ENCODE data around the gene GATAD2B.
"Not testable (repeated sequence)": the region's sequence is repeated elsewhere in the genome, so short reads cannot be mapped to it uniquely, and the experiment has no call there.

Gene GATAD2B

DNA sequence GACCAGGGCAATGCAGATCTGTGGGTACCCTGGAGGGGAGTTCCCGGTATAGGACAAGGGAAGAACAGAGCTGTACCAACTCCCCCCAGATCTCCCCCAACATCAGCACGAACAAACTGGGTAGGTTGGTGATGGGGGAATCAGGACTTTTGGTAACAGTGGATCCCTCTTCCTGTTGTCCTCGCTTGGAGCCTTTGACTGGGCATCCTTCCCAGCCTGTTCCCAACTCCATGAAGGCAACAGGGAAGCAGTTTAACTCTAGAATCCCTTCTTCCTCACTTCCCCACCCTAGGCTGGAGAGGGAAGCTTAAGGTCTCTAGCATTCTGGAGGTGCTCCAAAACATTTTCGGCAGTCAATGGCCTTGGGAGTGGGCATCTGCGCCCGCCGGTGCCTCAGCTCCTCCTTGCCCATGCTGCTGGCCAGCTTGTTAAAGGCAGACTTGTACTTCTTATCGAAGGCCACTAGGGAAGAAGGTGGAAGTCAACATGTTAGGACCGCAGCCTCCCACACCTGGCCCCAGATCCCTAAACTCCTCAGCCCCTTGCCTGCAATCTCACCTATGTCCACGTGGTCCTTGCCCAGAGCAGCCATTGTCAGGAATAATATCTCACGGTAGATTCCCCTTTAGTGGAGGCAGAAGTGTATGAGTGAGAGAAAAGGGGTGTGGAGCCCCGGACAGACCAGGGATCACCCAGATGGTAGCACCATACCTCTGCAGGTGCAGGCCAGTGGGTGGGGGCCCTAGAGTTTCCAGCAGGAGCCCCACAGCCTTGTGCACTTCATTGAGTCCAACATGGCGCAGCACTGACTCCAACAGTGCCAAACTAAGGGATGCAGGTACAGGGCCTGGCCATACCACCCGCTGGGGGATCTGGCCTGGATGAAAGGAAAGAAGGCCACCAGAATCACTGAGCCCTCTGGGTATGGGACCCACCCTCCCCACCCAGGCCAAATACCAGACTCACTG is 7.5 kb upstream of the GATAD2B start:
- no peak for DNase-seq (ENCODE audit: low read depth)

DNA sequence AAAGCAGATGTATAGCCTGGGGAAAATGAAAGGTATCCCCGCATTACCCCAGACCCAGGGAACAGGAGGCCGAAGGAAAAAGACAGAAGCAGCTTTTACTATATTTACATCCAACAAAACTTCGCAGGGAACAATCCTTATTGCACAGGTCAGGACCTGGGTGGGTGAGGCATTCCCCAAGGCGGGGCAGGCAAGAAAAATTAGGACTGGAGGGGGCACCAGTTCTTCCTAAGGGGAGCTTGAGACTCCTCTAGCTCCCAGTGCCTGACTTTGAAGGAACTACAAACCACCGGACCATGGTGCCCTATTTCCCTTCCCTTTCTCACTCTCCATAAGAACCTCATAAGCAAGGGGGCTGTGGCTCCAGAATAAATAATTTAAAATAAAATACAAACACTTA is 6.7 kb upstream of the GATAD2B start:
- no peak for DNase-seq (ENCODE audit: low read depth)

DNA sequence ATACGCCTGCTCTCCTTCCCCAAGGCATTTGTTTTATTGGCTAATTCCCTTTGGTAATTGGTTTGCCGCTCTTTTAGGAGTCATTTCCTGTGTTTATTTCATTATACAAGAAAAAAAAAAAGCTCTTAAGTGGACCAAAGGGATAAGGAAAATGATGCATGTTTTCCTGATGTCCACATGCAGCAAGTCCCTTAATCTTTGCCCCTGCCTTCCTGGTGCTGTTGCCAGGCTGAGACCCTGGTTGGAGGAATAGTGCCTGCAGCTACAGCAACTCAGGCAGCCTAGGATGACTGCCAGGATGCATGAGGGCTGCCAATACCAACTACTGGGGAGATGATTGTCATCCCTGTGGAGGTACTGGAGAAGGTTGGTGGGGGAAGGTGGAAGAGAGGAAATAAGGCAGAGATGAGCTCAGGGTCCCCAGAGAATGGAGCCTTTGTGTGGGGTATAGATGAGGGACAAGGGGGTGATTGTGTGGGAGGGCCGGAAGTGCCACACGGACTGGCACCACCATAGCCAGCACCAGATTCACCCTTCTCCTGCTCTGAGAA is 6.1 kb upstream of the GATAD2B start:
- no peak for DNase-seq (ENCODE audit: low read depth)

DNA sequence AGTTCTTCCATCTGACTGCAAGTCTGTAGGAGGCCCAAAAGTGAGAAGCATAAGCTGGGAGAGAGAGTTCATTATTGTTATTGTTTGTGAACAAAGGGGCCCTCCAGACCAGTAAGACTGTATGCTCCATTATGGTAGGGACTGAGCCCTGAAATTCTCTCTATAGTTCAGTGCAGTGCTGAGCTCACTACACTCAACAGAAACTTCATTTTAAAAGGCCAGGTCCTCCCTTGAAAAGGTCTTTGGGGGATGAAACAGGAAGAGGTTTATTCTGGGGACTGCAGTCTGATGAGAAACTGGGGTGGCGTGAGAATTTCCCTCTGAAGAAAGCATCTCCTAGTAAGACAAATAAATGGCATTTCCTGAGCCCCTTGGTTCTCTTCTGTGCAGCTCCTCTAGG is 5.5 kb upstream of the GATAD2B start:
- no peak for DNase-seq (ENCODE audit: low read depth)

DNA sequence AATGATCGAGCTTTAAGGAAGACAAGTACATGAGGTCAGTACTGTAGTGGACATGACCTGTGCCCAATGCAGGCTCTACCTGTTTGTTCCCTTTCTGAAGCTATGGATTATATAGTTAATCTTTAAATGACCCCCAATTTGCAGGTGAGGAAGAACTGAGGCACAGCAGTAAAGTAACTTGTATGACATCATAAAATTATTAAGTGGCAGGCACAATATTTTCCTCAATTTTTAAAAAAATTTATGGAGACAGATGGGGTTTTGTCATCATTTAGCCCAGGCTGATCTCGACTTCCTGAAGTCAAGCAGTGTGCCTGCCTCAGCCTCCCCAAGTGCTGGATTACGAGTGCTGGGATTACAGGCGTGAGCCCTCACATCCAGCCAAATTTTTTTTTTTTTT is 3.6 kb upstream of the GATAD2B start:
- DNase-seq (ENCODE audit: low read depth): no peak

DNA sequence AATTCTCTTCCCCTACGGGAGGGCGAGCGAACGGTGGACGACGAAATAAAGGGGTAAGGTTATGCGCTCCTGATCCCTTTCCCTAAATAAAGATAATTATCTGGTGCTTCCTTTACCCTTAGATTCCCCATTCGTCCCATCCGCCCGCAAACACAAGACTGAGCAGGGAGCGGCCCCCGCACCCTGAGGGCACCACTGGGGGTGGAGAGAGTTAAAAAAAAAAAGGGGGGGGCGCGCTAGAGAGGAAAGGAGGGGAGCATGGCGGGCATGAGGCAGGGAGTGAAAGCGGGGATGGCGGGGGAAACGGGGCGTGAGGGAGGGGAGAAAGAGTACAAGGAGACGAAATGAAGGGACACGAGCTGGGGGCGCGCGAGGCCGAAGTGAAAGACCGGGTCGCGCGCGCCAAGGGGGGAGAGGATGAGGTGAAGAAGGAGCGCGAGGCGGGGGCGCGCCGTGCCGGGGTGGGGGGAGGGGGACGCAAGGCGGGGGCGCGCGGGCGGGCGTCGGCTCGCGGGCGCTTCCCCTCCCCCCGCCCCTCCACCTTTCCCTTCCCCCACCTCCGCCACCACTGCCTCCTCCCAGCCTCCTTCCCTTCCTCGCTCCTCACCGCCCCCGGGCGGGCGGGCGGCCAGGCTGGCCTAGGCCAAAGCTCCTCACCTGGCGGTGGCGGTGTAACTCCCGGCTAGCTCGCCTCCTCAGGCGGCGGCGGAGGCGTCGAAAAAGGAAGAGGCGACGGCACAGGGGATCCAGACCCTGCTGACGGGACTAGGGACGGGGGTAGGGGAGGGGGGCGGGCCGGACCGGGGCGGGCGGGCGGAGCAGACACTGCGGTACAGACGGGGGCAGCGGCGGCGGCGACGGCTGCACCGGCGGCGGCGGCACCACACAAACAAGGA is 448 bp downstream of the GATAD2B start:
- DNase-seq (ENCODE audit: low read depth): no peak

DNA sequence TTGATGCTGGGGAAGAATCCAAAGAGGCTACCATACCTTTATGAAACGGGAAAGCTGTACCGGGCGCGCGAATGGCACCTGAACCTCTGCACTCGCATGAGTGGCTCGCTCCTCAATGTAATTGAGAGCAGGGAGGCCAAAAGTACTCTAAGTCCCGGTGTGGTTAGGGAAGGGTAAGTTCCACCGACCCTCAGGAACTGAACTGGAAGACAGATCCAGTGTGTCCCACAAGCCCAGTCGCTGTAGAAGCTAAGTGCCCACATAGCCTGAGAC is 1.0 kb downstream of the GATAD2B start:
- no peak for DNase-seq (ENCODE audit: low read depth)

DNA sequence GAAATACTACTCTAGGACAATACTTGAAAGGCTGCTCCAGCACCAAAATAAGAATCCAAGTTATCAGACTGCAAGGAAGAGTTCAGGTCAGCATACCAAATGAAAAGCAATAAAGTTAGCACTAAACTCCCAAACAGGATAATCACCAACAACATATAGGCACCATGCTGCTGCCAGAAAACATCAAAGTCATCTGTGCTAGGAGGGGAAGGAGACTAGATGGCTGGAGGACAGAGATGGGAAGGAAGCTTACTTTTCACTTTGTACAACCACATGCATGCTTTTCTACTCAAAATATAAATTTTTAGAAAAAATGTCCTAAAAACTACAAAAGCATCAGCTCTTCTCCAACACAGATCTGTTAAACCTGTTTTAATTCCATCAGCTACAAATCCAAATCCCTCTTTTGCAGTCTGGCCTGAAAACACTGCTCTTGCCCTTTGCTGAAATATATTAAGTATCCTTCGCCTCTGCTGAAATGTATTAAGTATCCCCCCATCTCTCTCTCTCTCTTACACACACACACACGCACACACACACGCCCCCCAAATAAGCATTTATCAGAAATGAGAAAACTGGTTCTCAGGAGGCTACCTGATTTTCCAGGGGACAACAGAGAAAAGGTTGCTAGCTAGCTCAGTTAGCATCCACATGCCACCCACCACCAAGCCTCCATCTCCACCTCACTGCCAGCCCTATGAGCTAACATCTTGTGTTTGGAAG is 1.5 kb downstream of the GATAD2B start:
- no peak for DNase-seq (ENCODE audit: low read depth)

DNA sequence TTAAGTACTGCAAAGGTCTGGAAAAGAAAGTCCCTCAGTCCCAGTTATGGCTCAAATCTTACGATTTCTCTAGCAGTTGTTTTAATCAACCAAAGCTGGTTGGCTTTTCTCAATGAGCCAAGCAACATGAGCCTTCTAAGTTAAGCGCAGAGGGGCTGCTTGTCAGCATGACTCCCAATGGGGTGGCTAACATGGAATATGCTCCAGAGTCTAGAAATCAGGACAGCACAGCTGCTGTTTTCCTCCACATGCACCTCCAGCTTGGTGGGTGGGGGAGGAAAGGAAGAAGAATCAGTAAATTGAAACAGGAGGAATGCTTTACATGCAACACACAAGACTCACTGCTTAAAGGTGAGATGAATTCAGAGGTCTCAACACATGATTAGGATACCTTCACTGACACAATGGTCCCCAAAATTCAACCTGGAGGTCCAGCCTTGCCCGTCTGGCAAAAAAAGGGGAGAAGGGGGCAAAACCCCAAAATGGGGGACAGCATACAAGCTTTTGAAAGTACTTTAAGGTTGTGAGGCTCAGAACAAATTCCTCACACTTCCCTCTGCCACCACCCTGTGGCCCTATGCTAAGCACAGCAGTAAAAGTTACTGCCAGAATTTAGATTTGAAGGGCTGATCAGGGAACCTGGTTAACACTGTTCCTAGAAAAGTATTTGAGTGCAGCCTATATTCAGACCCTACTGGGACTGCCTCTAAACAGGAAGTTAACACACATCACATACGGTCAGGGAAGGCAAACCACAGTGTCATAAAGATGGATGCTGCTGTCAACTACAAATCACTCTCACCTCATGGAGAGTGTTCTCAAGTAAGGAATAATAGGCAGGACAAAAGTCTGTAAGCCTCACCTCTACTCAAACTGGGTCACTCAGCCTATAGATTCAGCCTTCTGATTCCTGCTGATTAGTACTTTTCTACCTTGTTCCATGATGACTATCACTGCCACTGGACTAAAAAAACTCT is 2.6 kb downstream of the GATAD2B start:
- DNase-seq (ENCODE audit: low read depth): no peak

DNA sequence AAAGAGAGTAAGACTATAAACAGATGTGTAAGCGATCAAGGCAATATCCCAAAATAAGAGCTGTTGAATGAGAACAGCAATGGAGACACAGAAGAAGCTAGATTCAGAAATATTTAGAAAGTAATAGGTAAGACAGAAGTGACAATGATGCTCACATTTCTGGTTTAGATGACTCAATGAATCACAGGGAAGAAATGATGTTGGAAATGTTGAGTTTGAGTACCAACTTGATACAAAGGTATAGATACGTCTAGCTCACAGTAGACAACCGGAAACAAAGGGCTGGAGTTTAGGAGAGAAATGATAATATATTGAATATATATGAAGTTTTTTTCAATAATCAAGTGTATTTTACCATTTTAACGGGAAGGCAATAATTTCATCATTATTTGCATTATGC is 6.5 kb downstream of the GATAD2B start:
- DNase-seq (ENCODE audit: low read depth): no peak

DNA sequence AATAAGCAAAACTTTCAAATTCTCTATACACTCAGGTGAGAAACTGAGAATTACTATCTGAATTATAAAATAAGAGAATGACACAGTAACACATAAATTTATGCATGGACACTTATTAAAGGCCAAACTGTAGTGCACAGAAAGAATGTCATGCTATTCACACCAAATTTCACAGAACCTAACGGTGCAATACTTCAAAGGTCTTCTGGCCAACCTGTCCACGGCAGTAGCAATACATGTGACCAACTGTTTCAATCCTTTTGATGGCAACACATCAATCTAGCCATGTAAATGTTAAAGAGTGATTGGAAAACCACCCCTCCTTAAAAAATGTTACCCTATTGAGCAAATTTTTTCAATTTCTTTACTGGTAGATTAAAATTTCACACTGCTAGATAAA is 10.4 kb downstream of the GATAD2B start:
- DNase-seq (ENCODE audit: low read depth): no peak

DNA sequence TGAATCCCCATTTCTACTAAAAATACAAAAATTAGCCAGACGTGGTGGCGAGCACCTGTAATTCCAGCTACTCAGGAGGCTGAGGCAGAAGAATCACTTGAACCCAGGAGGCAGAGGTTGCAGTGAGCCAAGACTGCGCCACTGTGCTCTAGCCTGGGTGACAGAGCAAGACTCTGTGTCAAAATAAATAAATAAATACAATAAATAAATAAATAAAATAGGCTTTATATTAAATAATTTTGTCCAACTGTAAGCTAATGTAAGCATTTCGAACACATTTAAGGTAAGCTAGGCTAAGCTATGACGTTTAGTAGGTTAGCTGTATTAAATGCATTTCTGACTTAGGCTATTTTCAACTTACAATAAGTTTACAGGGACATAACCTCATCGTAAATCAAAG is 12.2 kb downstream of the GATAD2B start:
- DNase-seq (ENCODE audit: low read depth): not testable (repeated sequence)

DNA sequence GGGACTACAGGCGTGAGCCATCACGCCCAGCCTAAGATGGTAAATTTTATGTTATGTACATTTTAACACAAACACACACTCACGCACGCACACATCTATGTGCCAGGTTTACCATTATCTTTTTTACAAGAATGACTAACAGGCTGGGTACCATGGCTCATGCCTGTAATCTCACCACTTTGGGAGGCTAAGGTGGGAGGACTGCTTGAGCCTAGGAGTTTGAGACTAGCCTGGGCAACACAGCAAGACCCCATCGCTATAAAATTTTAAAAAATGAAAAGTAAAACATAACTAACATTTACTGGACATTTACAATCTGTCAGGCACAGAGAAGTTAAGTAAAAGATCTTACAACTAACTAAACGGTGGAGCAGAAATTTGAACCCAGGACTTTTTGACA is 14.7 kb downstream of the GATAD2B start:
- no peak for DNase-seq (ENCODE audit: low read depth)

DNA sequence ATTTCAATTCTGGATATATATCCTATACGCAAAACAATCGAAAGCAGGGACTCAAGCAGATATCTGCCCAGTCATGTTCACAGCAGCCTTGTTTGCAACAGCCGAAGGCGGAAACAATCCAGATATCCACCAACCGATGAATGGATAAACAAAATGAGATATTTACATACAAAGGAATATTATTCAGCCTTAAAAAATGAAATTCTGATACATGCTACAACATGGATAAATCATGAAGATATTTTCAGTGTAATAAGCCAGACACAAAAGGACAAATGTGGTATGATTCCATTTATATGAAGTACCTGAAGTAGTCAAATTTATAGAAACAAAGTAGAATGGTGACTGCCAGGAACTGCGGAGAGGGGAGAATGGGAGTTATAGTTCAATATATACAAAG is 15.6 kb downstream of the GATAD2B start:
- no peak for DNase-seq (ENCODE audit: low read depth)

DNA sequence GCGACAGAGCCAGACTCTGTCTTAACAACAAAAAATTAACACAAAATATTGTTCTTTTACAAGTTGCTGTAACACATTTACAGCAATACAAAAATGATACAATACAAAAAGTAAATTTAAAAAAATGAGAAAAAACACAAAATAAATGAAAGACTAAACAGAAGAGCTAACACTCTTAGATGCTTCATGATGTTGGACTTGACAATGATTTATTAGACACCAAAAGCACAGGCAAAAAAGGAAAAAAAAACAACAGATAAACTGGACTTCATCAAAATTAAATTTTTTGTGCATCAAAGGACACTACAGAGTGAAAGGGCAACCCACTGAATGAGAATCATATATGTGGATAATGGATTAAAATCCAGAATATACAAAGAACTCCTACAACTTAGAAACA is 16.4 kb downstream of the GATAD2B start:
- no peak for DNase-seq (ENCODE audit: low read depth)

DNA sequence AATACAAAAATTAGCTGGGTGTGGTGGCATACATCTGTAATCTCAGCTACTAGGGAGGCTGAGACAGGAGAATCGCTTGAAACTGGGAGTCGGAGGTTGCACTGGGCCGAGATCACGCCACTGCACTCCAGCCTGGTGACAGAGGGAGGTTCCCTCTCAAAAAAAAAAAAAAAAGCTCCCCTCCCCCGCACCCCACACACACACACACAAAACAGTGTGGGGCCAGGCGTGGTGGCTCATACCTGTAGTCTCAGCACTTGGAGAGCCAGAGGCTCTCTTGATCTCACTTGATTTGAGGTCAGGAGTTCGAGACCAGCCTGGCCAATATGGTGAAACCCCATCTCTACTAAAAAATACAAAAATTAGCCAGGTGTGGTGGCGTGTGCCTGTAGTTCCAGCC is 16.9 kb downstream of the GATAD2B start:
- DNase-seq (ENCODE audit: low read depth): not testable (repeated sequence)

DNA sequence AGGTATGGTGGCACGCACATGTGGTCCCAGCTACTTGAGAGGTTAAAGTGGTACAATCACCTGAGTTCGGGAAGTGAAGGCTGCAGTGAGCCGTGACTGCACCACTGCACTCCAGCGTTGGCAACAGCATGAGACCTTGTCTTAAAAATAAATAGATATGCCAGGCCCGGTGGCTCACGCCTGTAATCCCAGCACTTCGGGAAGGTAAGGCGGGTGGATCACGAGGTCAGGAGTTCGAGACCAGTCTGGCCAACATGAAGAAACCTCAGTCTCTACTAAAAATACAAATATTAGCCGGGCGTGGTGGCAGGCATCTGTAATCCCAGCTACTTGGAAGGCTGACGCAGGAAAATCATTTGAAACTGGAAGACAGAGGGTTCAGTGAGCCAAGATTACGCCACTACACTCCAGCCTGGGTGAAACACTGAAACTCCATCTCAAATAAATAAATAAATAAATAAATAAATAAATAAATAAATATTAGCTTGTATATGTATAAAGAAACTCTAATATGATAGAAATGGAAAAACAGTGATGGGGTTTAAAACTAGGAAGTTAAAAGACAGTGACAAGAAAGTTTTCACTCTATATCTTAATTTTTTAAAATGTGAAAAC is 18.8 kb downstream of the GATAD2B start:
- no peak for DNase-seq (ENCODE audit: low read depth)

DNA sequence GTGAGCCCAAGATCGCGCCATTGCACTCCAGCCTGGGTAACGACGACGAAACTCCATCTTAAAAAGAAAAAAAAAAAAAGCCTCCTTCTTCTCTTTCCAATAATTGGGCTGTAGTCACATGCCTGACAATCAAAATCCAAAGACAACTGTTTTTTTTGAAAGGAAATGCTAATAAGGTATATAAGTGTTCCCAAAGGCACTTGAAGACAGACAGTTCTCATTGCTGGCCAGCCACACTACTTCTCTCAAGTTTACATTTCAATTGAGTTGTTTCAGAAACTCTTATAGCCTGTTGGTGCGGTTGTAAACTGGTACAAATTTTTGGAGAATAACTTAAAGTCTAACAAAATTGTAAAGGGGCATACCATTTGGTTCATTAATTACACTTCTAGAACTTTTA is 23.3 kb downstream of the GATAD2B start:
- no peak for DNase-seq (ENCODE audit: low read depth)

DNA sequence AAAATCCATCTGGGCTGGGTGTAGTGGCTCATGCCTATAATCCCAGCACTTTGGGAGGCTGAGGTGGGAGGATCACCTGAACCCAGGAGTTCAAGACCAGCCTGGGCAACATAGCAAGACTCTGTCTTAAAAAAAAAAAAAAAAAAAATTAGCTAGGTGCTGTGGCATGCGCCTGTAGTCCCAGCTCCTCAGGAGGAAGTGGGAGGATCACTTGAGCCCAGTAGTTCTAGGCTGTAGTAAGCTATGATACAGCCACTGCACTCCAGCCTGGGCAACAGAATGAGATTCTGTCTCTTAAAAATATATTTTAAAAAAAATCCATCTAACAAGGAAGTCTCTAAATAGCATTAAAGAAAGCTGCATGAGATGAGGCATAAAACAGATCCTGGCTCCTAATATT is 26.9 kb downstream of the GATAD2B start:
- not testable (repeated sequence) for DNase-seq (ENCODE audit: low read depth)

DNA sequence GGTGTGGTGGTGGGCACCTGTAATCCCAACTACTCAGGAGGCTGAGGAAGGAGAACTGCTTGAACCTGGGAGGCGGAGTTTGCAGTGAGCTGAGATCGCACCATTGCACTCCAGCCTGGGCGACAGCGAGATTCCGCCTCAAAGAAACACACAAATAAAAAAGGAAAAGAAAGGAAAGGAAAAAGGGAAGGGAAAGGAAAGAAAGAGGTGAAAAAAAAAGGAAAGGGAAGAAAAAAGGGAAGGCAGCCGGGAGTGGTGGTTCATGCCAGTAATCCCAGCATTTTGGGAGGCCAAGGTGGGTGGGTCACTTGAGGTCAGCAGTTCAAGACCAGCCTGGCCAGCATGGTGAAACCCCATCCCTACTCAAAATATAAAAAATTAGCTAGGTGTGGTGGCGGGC is 31.7 kb downstream of the GATAD2B start:
- DNase-seq (ENCODE audit: low read depth): not testable (repeated sequence)

DNA sequence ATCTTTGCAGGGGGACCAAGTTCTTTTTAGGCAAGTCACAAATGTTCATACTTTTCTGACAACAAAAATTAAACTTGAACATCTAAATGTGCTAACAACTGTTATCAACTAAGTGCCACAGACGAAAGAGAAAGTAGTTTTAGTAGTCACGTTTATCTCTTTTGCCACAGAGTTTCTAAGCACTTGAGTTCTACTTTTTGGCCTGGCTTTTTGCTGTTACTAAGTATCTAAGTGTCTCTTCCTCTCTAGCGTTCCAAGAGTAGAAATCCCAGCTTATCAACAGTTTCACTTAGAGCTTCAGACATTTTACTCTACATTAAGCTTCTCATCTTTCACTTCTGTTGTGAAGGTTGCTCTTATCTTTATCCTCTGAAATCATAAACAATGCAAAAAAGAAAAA is 34.2 kb downstream of the GATAD2B start:
- no peak for DNase-seq (ENCODE audit: low read depth)

Measured in HS-27A (cell line).